ENCODE measurements around the gene SARS1.

GRCh38 chr1:109281680-109282496 lies 68.2 kb downstream of the SARS1 start:
- TF ChIP-seq, protein P1, sequence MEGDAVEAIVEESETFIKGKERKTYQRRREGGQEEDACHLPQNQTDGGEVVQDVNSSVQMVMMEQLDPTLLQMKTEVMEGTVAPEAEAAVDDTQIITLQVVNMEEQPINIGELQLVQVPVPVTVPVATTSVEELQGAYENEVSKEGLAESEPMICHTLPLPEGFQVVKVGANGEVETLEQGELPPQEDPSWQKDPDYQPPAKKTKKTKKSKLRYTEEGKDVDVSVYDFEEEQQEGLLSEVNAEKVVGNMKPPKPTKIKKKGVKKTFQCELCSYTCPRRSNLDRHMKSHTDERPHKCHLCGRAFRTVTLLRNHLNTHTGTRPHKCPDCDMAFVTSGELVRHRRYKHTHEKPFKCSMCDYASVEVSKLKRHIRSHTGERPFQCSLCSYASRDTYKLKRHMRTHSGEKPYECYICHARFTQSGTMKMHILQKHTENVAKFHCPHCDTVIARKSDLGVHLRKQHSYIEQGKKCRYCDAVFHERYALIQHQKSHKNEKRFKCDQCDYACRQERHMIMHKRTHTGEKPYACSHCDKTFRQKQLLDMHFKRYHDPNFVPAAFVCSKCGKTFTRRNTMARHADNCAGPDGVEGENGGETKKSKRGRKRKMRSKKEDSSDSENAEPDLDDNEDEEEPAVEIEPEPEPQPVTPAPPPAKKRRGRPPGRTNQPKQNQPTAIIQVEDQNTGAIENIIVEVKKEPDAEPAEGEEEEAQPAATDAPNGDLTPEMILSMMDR (conservative IDR thresholded peaks at IDR 0.05; ENCODE audit: low read depth, low read length): no peak
- TF ChIP-seq EZH2 (IDR thresholded peaks at IDR 0.05; ENCODE audit: low read length, unreplicated experiment) (no peak), EZH2phosphoT487 (IDR thresholded peaks at IDR 0.05; ENCODE audit: borderline replicate concordance, low read length) (no peak)
